T-helper 9 cell (primary cell): ENCODE results near the gene MAD1L1.
A peak's percentile ranks its signal among the peaks of the same experiment; 100 is the strongest.

Source experiments
- DNase-seq: peaks from one replicate; pipeline ENCODE4 v3.0.0-alpha.2; 2020

MAD1L1 gene

DNA sequence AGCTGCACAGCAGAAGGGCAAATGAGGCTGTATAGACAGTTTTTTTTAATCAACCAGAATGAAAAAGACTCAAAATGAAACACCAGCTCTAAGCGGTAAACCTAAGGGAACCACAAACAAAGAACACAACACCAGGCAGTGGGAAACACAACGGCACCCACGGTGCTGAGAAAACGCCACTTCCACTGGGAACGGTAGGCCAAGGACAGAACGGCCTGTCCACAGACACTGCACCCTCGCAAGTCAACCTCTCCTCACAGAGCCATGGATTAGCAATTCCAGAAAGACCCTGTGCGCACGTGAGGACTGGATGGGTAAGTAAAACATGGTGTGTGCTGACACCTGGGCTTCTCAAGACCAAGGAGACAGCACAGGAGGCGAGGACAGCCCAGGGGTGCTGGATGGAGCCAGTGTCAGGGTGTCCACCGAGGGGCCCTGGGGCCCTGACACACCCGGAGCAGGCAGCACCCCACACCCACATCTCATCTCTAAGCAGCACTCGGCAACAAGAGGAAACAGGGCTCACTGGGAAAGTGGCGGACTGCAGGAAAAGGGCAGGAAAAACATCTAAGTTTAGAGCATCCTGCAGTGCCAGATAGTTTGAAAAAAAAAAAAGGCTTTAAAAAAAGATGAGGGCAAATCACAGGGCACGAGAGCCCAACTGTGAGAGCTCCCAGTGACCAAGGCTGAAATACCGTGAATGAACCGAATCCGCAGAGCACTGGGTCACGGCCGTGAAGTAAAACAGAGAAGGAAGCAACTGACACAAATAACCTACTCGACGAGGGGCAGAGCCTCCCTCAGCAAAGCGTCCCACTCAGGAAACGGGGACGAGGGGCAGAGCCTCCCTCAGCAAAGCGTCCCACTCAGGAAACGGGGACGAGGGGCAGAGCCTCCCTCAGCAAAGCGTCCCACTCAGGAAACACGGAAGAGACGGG, 120.2 kb downstream of the MAD1L1 start:
- no peak for DNase-seq

DNA sequence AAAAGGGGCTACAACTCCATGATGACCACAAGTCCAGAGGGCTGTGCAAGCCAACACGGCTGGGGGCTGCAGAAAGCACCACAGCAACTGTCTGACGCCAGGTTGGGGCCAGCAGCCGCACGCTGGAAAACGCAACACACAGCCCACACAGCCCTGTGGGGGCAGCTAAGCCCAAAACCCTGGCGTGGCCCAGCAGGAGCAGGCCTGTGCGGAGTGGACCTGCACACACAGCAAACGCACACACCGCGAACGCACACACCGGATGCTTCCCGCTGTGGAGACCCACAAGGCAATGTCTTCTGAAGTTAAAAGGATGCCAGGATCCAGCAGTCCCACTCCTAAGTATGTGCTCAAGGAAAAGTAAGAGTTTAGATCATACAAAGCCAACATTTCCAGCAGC, 121.2 kb downstream of the MAD1L1 start:
- no peak for DNase-seq

DNA sequence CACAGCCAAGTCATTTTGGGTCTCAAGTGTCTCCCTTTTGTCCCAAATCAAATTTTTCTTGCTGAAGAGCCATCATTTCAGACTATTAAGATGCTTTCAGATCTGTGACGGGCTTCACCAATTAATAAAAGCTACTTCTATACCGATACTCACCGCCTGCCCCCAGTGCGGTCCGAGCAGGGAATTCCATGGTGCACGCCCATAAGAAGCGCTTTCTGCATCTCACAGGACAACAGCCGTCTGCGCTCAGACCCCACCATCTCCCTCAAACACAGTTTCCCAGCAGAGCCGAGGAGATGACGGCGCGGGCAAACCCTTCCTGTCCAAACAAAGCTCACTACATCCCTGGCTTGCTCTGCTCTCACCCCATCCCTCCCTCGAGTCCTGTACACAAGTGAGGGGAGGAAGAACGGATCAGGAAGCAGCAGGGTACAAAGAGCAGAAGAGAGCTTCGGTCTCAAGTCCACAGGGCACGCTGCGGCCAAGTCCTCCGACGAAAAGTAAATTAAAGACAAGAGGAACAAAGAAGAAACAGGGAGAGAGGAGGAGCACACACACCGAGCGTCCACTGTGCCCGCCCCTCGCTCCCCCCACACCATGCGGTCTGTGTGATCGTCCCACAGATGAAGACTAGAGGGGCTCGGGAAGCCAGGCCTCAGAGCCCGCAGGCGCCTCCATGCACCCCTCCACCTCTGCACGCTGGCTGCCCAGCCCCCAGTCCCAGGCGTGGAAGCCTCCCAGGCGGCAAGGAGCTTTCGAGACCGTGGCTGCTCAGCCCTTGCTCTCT, 121.9 kb downstream of the MAD1L1 start:
- DNase-seq: no peak

GRCh38 chr7:2109936-2110609, 122.7 kb downstream of the MAD1L1 start:
- no peak for DNase-seq

DNA sequence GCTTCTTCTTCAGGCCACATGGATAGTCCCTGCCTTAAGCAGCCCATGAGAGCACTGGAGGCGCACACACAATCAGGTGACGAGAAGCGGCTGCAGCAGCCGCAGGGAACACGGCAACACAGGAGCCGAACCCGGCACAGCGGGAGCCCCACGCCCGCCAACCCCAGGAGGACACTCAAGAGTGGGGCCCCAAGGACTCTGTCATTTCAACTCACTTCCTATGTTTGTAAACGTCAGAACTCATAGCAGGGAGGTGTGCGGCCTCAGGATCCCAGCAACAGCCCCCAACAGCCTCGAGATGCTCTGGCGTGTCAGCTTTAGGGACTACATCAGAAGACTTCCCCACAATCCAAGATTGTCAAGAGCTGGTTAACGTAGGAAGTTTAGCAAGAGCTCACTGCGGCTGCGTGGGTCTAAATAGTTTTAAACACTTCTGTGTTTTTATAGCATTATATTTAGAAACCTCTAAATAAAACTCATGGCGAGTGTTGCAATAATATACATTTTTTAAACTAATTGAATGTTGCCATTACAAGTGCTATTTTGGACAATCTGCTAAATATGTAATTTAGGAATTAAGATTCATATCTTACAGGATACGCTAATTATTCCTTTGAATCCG, 123.4 kb downstream of the MAD1L1 start:
- no peak for DNase-seq

GRCh38 chr7:2108501-2109250, 124.1 kb downstream of the MAD1L1 start:
- no peak for DNase-seq

DNA sequence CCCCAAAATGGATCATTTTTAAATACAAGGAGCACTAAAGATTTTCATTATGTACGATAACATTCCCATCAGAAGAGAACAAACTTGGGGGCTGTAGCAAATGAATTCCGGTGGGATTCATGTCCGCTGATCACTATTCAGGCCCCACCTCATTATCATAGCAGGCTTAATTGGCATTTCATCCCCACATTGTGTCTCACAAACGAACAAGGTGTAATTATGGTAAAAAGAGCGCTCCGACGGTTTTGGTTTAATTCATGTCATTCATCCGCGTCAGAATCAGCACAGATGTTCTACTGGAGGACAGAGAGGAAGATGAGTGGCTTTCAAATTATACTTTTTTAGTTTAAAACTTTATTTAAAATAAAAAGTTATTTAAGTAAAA, 124.7 kb downstream of the MAD1L1 start:
- DNase-seq: no peak

GRCh38 chr7:2107386-2108070, 125.2 kb downstream of the MAD1L1 start:
- no peak for DNase-seq

- no peak for DNase-seq
These were observed 125.8 kb downstream of the MAD1L1 start for GRCh38 chr7:2106924-2107323.

DNA sequence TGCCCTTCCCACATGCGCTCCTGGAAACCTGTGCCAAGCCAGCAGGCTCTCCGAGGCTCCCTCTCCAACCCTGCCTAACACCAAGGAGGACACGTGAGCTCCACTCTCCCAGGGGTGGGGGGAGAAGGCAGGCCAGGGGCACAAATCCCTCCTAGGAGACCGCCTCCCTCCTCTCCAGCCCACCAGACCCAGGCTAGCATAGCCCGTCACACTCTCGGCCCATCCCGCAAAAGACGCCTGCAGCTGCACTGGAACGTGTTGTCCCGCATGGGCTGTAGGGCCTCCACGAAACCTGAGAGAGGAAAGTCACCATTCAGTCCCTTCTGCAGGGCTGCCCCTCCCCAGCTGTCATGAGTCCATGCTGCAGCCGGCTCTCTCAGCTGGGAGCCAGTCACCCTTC, 126.3 kb downstream of the MAD1L1 start:
- no peak for DNase-seq

GRCh38 chr7:2105917-2106316, 126.8 kb downstream of the MAD1L1 start:
- no peak for DNase-seq

GRCh38 chr7:2105280-2105679, 127.5 kb downstream of the MAD1L1 start:
- no peak for DNase-seq

DNA sequence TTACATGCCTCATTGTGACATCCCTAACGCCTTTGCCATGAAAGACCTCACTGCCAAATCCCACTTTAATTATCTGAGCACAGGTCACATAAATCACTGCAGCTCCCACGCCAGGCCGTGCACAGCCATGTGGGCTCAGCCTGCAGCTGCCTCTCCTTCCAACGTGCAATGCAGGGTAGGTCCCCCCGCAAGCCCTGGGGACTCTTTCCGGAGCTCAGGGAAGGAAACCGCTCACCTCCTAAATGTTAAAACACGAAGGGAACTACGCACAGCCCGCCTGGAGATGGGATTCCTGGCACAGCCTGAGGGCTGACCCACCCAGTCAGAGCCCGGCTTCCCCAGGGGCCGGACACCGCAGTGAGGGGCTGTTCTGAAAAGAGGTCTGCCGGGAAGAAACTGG, 128.0 kb downstream of the MAD1L1 start:
- DNase-seq: no peak

GRCh38 chr7:2104107-2104710, 128.5 kb downstream of the MAD1L1 start:
- DNase-seq: peak; percentile 41

DNA sequence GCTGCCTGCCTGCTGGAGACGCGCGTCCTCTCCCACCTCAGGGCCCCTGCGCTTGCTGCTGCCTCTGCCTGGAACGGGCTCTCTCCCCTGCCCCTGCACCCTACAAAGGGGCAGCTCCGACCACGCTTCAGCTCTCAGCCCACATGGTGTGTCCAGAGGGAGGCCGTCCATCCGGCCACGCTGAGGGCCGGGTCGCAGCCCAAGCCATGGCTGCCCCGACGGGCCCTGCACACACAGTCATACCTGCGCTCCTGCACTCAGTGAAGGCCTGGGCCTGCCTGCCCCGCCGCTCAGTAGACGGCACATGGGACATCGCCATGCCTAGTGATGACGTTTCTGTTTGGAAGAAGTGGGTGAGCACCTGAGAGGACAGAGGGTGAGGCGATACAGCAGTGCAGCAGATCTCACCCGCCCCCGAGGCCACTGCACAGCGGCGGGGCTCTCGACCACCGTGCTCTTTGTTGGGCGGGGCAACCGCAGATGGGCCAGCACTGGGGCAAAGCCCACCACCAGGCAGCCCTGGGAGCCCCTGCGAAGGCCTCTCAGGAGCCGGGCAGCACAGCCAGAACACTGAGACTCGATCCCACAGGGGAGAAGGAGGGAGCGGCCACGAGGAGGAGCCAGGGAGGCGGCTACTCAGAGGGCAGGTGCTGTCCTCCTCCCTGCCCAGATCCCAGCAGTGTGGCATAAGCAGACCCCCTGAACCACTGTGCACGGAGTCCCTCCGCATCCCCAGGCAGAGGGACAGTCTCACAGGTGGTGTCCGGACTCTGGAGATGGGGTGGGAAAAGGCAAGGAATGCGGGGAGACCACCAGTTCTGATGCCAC, 129.5 kb downstream of the MAD1L1 start:
- no peak for DNase-seq

DNA sequence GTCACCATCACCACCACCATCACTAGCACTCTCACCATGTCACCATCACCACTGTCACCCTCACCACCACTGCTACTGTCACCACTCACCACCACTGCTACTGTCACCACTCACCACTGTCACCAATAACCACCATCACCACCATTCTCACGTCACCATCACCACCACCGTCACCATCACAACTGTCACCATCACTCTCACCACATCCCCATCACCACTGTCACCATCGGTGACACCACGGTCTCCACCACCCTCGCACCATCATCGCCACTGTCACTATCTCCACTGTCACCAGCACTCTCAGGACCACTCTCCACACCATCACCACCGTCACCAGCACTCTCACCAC, 130.4 kb downstream of the MAD1L1 start:
- DNase-seq: no peak

GRCh38 chr7:2101630-2102374, 130.9 kb downstream of the MAD1L1 start:
- DNase-seq: no peak

DNA sequence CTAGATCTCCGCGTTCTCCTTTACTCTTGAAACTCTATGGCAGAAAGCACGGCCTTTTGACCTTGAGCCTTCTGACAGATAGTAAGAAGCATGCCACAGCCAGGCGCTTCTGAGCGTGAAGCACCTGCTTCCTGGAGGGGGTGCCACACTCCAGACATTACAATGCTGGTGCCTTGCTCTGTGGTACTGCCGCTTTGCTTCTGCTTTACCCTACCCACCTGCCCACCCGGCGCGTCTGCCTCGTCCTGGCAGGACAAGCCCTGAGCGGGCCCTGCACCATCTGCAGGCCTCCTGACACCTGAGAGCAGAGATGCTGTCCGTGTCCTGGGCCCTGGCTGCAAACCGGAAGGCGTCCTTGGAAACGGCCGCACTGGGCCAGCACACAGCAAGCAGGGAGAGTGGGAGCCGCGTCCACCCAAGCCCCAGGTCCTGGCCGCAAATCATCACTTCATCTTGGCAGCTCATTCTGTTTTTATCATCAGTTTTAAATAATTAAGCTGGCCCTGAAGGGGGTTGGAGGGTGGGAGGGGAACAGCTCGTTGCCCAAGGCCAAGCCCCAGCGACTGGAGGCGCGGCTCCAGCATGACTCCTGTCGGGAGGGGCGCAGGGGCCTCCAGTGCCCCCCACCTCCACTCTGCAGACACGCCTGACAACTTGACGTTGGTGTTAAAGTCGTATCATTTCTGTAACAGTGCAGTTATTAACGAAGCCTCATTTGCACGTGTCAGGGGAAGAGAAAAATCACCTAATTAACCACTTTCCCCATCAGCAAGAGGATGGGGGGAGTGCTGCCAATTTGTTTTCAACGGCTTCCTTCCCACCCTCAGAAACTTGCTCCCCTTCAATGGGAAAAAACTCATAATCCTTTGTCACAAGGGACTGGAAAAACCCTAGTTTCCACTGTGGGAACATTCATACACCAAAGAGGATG, 132.2 kb downstream of the MAD1L1 start:
- no peak for DNase-seq
